ENCODE results near the gene LASP1.

DNA sequence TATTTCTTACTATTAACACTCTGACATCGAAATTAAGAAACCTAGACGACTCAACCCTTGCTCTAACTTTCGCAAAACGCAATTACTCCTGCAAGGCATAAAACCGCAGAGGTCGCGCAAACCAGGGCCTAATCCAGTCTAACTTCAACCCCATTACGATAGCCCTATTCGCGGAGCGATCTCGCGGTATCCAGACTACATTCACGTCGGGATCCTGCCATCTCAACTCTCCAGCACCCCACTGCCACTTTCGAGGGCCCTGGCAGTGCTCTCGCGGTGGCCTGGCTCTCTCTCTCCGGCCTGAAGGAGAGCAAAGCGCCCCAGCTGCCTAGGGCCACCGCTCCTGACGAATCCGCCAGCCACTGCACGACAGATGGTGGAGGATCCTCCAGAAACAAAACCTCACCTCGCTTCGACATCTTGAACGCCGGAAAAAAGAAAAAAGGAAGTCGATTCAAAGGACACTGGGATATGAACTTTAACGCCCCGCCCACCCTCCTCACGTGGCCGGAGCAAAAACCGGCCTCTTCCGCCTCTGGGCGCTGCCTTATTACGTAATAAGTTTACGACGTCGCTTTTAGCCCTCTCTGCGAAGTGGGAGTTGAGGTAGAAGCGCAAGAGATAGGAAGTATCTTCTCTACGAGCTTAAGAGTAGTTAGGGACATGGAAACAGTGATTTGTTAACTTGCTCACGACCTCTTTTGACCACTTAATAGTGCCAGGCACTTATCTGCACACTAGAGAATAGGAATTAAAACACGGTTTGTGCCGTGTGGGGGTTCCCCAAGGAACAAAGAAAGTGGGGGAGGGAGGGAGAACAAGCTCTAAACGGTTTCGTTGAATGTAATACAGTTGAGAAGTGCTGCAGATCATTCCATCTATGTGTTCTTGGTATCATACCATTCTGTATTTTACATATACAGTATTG lies 16.3 kb upstream of the LASP1 start, which contains the start of gene RPL23:
- TF ChIP-seq, protein P1, sequence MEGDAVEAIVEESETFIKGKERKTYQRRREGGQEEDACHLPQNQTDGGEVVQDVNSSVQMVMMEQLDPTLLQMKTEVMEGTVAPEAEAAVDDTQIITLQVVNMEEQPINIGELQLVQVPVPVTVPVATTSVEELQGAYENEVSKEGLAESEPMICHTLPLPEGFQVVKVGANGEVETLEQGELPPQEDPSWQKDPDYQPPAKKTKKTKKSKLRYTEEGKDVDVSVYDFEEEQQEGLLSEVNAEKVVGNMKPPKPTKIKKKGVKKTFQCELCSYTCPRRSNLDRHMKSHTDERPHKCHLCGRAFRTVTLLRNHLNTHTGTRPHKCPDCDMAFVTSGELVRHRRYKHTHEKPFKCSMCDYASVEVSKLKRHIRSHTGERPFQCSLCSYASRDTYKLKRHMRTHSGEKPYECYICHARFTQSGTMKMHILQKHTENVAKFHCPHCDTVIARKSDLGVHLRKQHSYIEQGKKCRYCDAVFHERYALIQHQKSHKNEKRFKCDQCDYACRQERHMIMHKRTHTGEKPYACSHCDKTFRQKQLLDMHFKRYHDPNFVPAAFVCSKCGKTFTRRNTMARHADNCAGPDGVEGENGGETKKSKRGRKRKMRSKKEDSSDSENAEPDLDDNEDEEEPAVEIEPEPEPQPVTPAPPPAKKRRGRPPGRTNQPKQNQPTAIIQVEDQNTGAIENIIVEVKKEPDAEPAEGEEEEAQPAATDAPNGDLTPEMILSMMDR (IDR thresholded peaks at IDR 0.05): peak in 2 of 3 donors; percentile 10 to 36
- TF ChIP-seq POLR2A (IDR thresholded peaks at IDR 0.05): peak; percentile 96

Measured in ovary (tissue), 3 donors.